HCEC 1CT (cell line): ENCODE data around the gene JSRP1.
"Not testable (repeated sequence)": the region's sequence is repeated elsewhere in the genome, so short reads cannot be mapped to it uniquely, and the experiment has no call there.

Source experiments
- DNase-seq: peaks from one replicate; pipeline ENCODE4 v3.0.0-alpha.2; 2017

Gene JSRP1

DNA sequence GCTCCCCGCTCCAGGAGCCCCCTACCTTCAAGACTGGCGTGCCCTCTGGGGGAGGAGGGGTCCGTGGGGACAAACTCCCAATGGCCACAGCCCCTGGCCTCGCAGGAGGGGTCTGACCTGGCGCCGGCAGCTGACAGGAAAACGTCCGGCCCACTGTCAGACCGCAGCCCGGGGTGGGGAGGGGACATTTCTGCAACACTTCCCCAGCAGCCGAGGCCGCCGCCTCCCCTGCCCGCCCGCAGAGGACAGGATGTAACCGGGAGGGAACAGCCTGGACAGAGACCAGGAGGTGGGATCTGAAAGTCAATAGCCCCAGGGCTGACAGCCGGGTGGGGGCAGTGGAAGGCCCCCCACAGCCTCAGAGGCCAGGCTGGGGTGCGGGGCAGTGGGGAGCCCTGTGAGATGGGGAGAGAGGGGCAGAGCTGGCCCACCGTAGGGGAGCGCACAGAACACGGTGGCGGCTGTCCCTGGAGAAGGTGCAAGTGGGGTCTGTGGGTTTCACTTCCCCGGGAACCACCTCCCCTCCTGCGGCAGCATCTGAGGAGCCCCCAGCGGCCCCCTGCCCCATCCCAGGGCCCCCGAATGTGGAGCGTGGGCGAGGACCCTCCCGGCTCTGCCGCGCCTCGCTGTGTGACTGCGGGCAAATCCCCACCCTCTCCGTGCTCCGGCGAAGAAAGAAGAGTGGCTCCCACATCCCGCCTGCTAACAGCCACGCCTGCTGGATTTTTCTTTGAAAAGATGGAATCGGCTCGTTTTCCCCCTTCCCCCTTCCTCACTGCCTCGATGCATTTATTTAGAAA, 26.0 kb upstream of the JSRP1 start, which contains the start of gene PEAK3:
PEAK3 (minus strand) TSS at position 114 of the 800 bp plus-strand sequence. CDS start 1,244 bp downstream, outside the sequence.
- DNase-seq = no peak

DNA sequence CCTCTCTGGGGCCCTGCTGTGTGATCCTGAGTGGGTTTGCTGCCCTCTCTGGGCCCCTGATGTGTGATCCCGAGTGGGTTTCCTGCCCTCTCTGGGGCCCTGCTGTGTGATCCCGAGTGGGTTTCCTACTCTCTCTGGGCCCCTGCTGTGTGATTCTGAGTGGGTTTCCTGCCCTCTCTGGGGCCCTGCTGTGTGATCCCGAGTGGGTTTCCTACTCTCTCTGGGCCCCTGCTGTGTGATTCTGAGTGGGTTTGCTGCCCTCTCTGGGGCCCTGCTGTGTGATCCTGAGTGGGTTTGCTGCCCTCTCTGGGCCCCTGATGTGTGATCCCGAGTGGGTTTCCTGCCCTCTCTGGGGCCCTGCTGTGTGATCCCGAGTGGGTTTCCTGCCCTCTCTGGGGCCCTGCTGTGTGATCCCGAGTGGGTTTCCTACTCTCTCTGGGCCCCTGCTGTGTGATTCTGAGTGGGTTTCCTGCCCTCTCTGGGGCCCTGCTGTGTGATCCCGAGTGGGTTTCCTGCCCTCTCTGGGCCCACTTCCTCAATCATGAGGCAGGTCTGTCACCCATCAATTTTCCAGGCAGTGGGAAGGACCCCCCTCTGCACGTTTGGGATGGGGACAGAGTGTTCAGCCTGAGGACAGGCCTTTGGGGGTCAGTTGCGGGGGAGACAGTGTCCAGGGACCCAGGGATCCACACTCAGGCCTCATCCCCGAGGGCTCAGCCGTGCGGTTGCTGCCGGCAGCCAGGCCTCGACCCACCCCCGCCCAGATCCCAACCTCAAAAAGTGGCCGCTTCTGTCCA, 25.2 kb upstream of the JSRP1 start:
- not testable (repeated sequence) for DNase-seq

DNA sequence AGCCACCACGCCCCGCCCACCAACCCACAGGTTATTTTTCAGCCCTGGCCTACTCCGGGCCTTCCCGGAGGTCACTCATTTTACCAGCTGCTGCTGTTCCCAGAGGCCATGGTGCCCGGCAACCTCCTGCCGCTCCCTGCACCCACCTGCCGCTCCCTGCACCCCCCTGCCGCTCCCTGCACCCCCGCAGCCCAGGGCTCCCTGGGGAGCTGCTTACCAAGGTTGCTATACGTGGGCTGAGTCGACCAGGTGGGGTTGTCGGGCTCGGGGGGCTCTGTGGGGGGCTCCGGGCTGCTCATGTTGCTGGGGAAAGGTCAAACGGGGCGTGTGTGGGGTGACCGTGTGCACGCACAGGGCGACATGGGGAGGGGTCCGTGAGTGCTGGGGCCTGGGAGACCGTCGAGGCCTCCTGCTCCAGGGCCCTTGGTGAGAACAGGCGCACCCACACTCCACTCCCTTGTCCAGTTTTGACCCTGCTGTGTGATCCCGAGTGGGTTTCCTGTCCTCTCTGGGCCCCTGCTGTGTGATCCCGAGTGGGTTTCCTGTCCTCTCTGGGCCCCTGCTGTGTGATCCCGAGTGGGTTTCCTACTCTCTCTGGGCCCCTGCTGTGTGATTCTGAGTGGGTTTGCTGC, 24.5 kb upstream of the JSRP1 start:
- DNase-seq = no peak

DNA sequence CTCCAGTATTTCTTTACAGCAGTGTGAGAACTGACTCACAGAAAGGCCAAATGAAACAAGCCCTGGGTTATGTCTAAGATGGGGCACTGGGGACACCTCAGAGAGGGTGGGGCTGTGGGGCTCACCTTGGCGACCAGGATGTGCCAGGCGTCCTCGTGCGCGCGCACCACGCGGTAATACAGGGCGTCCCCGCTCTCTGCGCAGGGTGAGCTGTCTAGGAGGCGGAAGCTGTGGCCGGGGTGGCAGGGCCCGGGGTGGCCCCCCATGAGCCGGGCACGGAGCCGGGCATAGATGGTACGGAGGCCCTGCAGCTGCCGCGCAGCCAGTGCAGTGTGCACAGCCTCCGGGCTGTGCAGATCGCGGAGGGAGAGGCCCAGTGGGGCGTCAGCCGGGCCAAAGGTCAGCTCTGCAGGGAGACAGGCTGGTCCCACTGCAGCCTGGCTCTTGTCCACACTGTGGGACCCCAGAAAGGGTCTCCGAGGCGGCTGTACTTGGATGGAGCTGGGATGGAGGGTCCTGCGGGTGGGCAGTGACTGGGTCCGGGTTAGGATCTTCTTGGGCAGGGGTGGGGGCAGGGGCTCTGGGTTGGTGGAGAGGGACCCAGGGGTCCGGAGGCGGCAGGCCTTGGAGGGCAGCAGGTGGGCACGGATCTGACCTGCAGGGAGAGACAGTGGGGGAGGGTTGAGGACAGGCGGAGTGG, 22.4 kb upstream of the JSRP1 start:
- DNase-seq = no peak

DNA sequence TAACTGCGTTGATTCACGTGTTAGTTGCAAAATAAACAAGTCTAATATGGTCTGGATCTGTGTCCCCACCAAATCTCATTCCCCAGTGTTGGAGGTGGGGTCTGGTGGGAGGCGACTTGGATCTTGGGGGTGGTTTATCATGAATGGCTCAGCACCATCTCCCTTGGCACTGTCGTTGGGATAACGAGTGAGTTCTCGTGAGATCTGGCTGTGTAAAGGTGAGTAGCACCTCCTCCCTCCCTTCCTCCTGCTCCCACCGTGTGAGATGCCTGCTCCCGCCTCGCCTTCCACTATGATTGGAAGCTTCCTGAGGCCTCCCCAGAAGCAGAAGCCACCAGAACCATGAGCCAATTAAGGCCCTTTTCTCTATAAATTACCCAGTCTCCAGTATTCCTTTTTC, 20.9 kb upstream of the JSRP1 start:
- DNase-seq = no peak

DNA sequence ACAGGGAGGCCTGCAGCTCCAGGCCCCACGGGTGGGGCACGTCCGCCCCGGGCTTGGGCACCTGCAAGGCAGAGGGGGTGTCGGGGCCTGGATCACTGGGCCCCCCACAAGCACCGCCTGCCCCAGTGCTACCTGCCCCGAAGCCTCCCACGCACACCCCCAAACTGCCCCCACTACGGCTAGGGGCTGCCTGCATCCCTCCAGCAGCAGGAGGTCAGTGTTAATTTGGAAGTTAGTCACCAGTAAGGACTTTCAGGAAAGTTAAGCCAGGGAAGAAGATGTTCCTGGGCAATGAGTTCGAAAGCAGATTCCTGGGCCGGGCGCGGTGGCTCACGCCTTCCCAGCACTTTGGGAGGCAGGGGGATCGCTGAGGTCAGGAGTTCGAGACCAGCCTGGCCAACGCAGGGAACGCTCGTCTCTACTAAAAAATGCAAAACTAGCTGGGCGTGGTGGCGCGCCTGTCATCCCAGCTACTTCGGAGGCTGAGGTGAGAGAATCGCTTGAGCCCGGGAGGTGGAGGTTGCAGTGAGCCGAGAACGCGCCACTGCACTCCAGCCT, 20.3 kb upstream of the JSRP1 start:
- DNase-seq = no peak

DNA sequence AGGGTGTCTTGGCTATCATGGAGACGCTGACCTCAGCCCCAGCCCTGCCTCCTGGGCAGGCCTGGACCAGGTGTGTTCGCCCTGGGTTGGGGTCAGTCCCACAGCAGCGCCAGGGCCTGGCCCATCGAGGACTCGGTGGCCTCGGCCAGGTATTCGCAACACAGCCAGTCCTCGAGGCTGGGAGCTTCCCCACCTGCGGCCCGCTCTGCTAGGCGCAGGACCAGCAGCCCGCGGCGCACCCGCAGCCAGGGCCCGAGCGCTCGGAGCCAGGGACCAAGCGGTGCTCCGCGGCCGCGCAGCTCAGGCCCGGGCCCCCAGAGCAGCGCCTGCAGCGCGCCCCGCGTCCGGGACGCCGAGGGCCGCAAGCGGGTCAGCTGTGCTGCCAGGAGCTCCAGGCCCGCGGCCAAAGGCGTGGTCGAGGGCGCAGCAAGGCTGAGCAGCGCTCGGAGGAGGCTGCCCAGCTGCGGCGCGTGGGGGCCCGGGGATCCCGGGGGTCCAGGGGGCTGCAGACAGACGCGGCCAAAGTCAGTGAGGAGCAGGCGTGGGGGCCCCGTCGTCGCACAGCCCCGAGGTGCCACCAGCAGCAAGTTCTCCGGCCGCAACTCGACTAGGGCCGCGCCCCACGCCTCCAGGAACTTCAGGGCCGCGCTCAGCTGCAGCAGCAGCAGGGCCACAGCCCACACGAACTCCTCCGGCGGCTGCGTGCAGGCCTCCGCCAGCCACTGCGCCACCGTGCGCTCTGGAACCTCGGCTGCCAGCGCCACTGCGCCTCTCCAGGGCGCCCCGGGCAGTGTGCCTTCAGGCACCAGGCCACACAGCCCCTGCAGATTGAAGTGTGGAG, 19.6 kb upstream of the JSRP1 start:
- no peak for DNase-seq

DNA sequence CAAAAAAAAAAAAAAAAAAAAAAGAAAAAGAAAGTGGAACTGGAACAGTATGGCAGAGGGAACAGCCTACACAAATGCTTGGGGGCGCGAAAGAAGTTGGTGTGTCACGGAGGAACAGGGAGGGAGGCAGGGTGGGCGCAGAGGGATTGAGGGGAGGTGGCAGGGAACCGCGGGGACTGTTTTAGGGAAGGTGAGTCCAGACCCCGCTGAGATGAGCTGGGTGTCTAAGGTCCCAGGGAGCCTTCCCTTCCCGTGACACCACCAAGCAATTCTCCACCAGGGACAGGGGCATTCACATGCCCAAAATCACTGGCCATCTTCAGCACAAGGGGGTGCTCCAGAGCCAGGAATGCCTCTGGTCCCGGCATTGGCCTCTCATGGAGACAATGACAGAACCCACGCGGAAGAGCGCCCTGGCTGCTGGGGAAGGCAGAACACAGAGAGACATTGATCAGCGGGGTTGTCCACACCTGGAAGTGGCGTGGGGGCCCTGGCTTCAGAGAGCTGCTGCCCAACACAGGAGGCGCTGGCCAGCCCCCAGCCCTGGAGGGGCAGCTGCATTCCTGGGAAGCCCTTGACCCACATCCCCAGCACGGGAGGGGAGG, 18.8 kb upstream of the JSRP1 start:
- DNase-seq = peak; percentile 48

DNA sequence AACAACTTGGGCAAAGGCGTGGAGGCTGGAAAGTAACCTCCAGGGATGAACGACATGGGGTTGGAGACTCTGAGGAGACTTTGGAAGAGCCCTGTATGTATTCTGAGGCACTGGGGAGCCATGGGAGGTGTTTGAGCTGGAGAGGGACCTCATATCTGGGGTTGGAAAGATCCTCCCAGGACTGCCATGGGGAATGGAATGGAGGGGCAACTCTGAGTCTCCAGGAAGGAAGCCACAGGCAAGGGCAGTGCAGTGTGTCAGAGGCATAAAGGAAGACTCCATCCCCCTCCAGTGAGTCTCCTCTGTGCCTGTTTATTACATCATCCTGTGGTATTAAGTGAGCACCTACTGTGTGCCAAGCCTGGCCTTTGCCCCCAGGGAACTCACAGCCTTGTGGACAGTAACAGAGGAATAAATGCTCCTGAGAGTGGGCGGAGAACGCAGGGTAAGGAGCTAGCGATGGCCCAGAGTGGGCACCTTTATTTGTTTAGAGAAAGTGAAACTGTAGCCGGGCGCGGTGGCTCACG, 18.0 kb upstream of the JSRP1 start:
- no peak for DNase-seq

DNA sequence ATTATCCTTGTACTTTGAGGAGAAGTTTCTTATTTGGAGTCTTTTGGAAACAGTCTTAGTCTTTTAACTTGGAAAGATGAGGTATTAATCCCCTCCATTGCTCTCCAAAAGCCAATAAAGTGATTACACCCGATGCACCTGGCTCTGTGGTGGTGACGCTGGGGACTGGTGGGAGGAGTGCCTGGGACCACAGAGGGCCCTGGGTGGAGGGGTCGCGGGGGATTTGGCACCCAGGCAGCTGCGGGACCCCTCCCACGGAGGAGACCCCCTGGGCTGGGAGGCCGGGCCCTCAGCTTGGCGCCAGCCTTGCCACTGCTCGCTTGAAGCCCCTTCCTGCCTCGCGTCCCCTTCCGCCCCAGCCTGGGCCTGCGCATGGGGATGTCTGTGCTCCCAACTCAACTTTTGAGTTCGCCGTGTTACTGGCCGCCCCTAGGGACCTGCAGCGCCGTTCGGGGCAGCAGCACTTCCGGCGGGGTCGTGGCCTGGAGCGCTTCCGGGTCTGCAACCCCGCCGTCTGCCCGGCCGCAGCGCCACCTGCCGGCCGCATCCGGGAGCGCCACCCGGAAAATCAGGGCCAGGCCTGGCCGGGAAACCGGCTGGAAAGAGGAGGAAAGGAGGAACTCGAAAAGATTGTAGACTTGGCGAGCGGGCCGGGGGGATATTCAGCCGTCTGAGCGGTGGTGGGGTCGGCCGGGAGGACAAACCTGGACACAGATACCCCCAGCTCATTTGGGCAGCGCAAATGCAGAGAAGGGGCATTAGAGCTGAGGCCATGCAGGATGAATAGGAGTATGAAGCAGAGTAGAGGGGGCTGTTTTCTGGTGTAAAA, 17.4 kb upstream of the JSRP1 start:
- DNase-seq = peak; percentile 52

DNA sequence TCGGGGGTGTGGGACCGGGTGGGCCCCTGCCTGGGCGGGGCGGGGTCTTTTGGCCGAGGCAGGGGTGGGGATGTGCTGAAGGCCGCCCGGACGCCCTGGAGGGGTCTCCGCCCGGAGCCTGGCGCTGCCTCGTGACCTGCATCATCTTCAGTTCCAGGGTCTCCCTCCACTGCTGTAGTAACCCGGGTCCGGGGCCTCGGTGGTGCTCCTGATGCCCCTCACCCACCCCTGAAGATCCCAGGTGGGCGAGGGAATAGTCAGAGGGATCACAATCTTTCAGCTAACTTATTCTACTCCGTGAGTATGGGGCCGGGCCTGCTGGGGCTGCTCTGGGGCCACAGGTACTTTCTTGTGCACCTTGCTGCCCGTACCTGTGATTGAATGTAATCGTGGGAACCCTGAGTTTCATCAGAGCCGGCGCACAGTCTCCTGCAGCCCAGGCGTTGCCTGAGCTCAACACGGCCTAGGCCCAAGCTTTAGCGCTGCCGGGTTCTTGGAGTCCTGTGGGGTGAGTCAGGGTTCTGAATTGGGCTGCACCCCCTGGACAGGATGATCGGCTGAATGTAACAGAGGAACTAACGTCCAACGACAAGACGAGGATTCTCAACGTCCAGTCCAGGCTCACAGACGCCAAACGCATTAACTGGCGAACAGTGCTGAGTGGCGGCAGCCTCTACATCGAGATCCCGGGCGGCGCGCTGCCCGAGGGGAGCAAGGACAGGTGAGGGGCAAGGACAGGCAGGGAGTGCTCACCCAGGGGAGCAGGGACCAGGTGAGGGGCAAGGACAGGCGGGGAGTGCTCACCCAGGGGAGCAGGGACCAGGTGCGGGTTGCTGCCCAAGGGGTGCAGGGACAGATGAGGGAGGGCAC, 15.3 kb upstream of the JSRP1 start:
- DNase-seq = peak; percentile 87

DNA sequence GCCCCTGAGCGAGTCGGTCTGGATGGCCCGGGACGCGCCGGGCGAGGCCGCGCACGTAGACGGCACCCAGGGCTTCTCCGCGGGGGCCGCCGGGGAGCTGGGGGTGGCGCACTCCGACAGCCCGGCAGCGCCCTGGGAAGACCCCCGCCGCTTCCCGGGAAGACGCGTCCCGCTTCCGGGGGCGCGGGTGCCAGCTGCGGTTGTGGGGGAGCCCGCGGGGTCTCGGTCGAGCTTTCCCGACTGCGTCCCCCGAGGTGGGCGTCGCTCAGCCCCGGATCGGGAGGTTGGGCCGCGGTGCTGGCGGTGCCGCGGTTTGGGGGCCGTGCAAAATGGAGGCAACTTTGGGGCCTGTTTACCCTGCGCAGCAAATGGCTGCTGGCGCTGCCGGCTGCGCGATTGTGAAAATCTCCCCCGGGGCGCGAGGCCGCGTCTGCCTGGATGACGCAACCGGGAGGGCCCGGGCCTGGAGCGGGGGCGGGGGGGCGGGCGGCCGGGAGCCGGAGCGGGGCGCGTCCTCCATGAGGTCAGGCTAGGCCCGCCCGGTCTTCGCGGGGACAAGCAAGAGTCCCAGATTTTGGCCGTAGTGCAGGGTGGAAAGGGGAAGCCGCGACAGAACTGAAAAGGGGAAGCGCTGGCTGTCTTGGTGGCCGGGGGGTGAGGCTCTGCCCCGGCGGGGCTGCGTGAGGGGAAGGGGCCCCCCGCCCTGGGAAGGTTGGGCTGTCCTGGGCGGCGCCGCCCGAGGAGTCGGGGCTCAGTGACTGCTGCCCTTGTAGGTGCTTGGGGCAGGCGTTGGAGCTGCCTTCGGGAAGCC, 14.4 kb upstream of the JSRP1 start:
- DNase-seq = peak; percentile 85

DNA sequence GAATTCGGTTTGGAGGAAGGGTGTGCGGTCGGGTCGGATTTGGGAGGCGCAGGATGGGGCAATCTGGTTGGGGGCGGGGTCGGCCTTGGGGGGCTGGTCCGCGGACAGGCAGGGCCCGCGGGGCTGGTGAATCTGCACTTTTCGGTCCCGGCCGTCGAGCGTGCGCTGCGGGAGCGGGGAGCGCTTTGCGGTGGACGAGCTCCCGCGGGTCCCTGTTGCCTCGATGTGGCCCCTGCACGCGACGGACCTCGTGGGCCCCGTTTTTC, 13.9 kb upstream of the JSRP1 start:
- peak; percentile 30 for DNase-seq

DNA sequence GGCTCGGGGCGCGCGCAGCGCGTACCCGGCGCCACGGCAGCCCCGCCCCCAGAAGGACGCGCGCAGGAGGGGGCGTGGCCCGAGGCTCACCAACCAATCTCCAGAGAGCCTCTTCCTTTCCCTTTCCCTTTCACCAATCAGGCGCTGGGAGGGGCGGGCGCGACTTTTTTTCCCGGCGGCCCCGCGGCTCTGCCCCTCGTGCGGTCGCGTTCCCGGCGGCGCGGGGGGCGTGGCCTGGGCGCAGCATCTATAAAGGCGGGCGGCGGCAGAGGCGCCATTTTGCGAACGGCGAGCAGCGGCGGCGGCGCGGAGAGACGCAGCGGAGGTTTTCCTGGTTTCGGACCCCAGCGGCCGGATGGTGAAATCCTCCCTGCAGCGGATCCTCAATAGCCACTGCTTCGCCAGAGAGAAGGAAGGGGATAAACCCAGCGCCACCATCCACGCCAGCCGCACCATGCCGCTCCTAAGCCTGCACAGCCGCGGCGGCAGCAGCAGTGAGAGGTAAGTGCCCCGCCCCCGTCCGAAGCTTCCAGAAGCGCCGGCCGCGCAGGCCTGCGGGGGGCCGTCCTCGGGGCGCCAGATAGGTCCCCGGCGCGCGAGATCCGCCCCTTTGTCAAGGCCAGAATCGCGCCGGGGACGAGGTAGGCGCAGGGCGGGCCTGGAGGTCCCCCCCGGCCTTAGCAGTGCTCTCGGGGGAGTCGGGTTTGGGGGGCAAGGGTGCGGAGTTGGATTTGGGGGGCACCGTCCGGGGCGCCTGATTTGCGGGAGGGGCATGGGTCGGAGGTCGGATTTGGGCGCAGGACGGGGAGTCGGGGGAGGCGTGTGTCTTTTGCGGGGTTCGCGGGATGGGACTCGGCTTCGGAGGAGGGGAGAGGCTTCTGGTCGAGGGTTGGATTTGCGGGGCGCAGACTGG, 13.3 kb upstream of the JSRP1 start:
- DNase-seq = peak; percentile 97

DNA sequence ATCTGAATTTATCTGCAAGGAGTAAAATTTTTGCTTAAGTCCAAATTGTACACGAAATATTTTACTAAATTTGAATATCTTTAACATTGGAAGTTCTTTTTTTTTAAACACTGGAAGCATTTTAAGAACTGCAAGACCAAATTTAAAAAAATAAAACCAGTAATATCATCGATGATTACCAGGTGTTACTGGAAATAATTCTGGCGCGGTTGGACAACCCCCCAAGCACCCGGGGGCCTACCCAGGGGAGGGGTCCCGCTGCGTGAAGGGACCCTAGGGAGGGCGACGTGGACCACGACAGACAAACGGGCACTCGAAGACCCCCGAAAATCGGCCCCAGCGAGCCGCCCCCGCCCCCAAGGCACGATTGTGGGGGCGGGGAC, 12.6 kb upstream of the JSRP1 start:
- DNase-seq = no peak

DNA sequence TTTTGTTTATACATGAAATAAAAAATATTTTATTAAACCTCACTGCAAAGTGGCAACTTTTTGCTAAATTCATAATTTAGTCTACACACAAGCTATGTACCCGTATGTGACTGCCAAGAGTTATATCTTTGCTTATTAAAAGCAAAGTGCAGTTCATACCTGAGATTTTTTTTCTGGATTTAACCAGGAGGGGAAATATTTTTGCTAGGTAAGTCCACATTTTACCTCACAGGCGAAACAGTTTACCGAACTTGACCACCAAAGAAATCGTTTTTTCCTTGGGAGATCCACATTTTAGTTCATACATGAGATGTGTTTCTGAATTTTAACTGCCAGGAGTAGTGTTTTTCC, 12.2 kb upstream of the JSRP1 start:
- no peak for DNase-seq

DNA sequence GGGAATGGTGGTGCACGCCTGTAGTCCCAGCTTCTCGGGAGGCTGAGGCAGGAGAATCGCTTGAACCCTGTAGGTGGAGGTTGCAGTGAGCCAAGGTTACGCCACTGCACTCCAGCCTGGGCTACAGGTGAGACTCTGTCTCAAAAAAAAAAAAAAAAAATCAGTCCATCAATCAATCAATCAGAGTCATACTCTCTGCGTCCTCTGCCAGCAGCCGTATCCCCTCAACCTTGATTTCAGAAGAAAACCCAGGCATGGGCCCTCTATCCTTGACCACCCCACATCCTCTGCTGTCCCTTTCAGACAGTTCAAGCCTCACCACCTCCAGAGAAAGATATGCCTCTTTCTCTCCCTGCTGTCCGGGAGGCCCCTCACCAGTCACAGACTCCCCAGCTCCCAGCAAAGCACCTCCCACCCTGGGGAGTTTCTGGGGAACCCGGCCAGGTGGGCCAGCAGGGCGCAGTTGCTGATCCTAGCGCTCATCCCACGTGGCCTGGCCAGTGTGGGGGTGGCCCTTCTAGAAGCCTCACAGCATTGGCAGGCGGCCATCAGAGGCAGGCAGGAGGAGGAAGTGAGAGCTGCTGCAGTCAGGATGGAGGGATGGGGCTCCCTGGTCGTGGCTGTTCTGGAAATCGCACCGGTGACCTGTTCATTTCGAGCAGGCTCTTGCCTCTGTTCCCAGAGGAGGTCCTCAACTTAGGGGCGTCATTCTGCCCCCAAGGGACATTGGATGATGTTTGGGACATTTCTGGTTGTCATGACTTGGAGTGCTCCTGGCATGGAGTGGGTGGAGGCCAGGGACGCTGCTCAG, 10.2 kb upstream of the JSRP1 start:
- DNase-seq = peak; percentile 72
